CD4-positive, alpha-beta T cell (primary cell): Measurements from ENCODE around the gene RTP3. TPM values are rescaled to one million over a fixed set of nuclear protein-coding genes. Genes with fewer than 3 reads are reported as not detected.

Experiments used
- ATAC-seq: fragments of 200-7000 bp; cut with Tn5 transposase; one replicate; pipeline ENCODE4 v1.10.0; 2022; ENCODE audit warnings: mild to moderate bottlenecking; ENCODE audit not compliant: poor library complexity
- CTCF ChIA-PET: fragments of 350-600 bp; sonication (Branson Sonifier 250); formaldehyde crosslinking; loops from one replicate; lab custom pipeline; 2021; ENCODE audit warnings: antibody characterized with exemption, inconsistent platforms; lab: Charles Lee
- POLR2A ChIA-PET: fragments of 350-600 bp; sonication (Branson Sonifier 250); formaldehyde crosslinking; loops from one replicate; lab custom pipeline; 2021; ENCODE audit warnings: antibody characterized with exemption, inconsistent platforms; lab: Charles Lee
- DNase-seq, 14 experiments: peaks; one replicate each; pipeline ENCODE4 v3.0.0-alpha.2; 2013 to 2020; ENCODE audit warnings: mixed read lengths in 2 of 14
- H3K27ac ChIP-seq, 2 donors: one replicate each; pipeline versions ENCODE4 v1.5.1 to v1.7.0; 2013; ENCODE audit warnings: low read length in 2 of 2, low read depth in 1 of 2, mild to moderate bottlenecking in 1 of 2
- H3K27me3 ChIP-seq, 2 experiments: 1 replicate in 1 of 2; 2 replicates in 1 of 2; pipeline versions ENCODE4 v1.6.1 to v1.7.0; 2013; ENCODE audit warnings: low read length in 2 of 2, control low read depth in 1 of 2, mild to moderate bottlenecking in 1 of 2, moderate library complexity in 1 of 2; ENCODE audit not compliant: insufficient read depth in 2 of 2, control insufficient read depth in 1 of 2
- H3K36me3 ChIP-seq: one replicate; pipeline ENCODE4 v1.6.1; 2013; ENCODE audit warnings: low read length, control low read depth; ENCODE audit not compliant: insufficient read depth
- H3K4me1 ChIP-seq: one replicate; pipeline ENCODE4 v1.6.1; 2013; ENCODE audit warnings: low read length, control low read depth; ENCODE audit not compliant: insufficient read depth
- H3K4me3 ChIP-seq: one replicate; pipeline ENCODE4 v1.5.1; 2013; ENCODE audit warnings: mild to moderate bottlenecking, low read length, moderate library complexity
- H3K9me3 ChIP-seq, 2 experiments: 1 replicate in 1 of 2; 2 replicates in 1 of 2; pipeline versions ENCODE4 v1.6.1 to v1.7.0; 2013; ENCODE audit warnings: low read length in 2 of 2, mild to moderate bottlenecking in 2 of 2, control low read depth in 1 of 2, moderate library complexity in 1 of 2; ENCODE audit not compliant: control insufficient read depth in 1 of 2, insufficient read depth in 1 of 2
- H3K27ac Mint-ChIP-seq: one replicate; pipeline ENCODE4 v1.8.0; 2020; ENCODE audit warnings: mixed read lengths
- H3K27me3 Mint-ChIP-seq: one replicate; pipeline ENCODE4 v1.8.0; 2021; ENCODE audit warnings: mixed read lengths
- H3K36me3 Mint-ChIP-seq: one replicate; pipeline ENCODE4 v1.8.0; 2021; ENCODE audit warnings: low read depth, mixed read lengths
- H3K4me1 Mint-ChIP-seq: one replicate; pipeline ENCODE4 v1.8.0; 2021; ENCODE audit warnings: low read depth, mixed read lengths
- H3K4me3 Mint-ChIP-seq: one replicate; pipeline ENCODE4 v1.8.0; 2020; ENCODE audit warnings: mild to moderate bottlenecking, mixed read lengths
- H3K9me3 Mint-ChIP-seq: one replicate; pipeline ENCODE4 v1.8.0; 2020; ENCODE audit warnings: mixed read lengths
- intact Hi-C, 2 experiments: fragments of 100-400 bp; cut with DNase I in 1 of 2; cut with micrococcal nuclease in 1 of 2; formaldehyde crosslinking; loops; one replicate each; pipeline versions ENCODE4 v1.15.1 to v1.9.0; 2023 to 2025; cut with DNase I, micrococcal nuclease
- total RNA-seq, 174 experiments: library from RNA in 2 of 174; stranded (reverse) in 2 of 174; gene quantifications; one replicate each; pipeline ENCODE4 v1.2.3 and lab custom pipeline; 2021 to 2026
- TF ChIP-seq, protein P1 (sequence below): fragments of 200-600 bp; IDR thresholded peaks from one replicate; pipeline ENCODE4 v1.8.0; 2022; ENCODE audit warnings: antibody characterized with exemption, mild to moderate bottlenecking

The RTP3 gene
- total RNA-seq, 2 experiments from 2014 or later: not detected

DNA sequence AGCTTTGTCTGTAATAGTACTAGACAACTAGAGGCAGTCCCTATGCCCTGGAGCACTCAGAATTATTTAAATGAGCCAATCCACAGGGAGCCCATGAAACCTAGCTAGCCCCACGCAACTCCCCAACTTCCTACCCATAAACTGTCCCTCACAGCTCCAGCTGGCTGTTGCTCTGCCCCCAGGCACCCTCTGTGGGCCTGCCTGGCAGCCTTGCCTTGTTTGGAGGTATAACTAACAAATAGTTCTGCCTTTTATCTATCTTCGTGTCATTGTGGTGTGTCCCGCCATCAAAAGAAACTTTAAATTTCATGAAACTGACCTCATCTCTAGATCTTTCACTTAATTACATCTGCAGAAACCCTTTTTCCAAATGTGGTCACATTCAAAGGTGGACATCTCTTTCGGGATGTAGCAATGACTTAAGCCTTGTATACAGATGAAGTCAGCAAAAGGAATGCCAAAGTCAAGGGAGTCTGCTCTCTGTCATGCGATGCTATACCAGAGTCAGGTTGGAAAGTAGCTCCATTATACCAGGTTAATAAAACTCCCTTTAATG, 1.8 kb upstream of the RTP3 start:
- intact Hi-C loops: loop anchor here (2.0 kb wide), 2 partner anchors 43 to 63 kb away; no protein-coding TSS in a partner anchor
- Histone ChIP-seq H3K27me3 (no peaks in the 10 kb centered on the region), H3K9me3 (no peaks in the 10 kb centered on the region), H3K36me3 (no peaks in the 10 kb centered on the region), H3K27ac (no peak overlapping the region), H3K4me1 (peaks cover 11% of the 10 kb centered on the region), H3K4me3 (no peak overlapping the region)
- POLR2A ChIA-PET: interaction anchor here (1.9 kb wide), 1 partner anchor 43 kb away, joined by 5 read pairs; no protein-coding TSS in a partner anchor
- Mint-ChIP-seq H3K36me3 (no peaks in the 10 kb centered on the region), H3K27me3 (no peaks in the 10 kb centered on the region), H3K27ac (no peak overlapping the region), H3K9me3 (no peaks in the 10 kb centered on the region), H3K4me3 (no peak overlapping the region), H3K4me1 (peaks cover 31% of the 10 kb centered on the region)
- TF ChIP-seq, protein P1, sequence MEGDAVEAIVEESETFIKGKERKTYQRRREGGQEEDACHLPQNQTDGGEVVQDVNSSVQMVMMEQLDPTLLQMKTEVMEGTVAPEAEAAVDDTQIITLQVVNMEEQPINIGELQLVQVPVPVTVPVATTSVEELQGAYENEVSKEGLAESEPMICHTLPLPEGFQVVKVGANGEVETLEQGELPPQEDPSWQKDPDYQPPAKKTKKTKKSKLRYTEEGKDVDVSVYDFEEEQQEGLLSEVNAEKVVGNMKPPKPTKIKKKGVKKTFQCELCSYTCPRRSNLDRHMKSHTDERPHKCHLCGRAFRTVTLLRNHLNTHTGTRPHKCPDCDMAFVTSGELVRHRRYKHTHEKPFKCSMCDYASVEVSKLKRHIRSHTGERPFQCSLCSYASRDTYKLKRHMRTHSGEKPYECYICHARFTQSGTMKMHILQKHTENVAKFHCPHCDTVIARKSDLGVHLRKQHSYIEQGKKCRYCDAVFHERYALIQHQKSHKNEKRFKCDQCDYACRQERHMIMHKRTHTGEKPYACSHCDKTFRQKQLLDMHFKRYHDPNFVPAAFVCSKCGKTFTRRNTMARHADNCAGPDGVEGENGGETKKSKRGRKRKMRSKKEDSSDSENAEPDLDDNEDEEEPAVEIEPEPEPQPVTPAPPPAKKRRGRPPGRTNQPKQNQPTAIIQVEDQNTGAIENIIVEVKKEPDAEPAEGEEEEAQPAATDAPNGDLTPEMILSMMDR: no peak
- ATAC-seq (no peak), DNase-seq (no peak)
- CTCF ChIA-PET: interaction anchor here (1.1 to 5.4 kb wide), 8 partner anchors 21 to 134 kb away, joined by 3 to 43 read pairs (median 8); no protein-coding TSS in a partner anchor

DNA sequence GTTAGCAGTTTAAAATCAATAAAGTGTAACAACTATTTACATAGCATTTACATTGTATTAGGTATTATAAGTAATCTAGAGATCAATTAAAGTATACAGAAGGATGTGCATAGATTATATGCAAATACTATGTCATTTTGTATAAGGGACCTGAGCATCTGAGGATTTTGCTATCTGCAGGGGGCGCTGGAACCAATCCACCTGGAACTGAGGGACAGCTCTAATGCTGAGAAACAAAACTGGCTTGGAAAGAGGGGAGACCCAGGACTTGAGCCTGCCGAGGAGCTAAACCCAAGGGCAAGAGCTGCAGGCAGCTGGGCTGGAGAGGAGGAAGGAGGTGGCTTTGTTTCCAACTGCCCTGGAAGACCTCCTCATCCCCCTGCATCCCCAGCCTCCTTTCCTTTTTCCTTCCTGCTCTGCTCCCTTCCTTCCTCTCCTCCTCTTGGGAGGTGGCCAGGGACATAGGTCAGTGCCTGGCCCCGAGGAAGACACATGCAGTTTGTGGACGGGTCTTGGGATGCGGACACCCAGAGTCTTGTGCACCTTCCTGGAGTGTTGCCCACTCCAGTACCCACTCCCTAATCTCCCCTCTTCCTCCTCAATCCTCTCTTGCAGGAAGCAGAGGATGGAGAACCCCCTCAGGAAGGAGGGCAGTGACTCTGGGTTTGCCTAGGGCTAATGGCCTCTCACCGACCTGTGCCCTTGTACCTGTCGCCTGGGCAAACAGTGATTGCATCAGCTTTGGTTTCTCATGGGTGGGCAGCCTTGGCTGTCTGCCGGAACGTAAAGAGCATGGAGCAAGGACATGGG, 825 bp upstream of the RTP3 start:
- TF ChIP-seq, protein P1: peak; percentile 65
- Histone ChIP-seq H3K36me3 (no peaks in the 10 kb centered on the region), H3K27me3 (no peaks in the 10 kb centered on the region), H3K4me1 (peaks cover 11% of the 10 kb centered on the region), H3K4me3 (no peak overlapping the region), H3K9me3 (no peaks in the 10 kb centered on the region), H3K27ac (no peak overlapping the region)
- peaks cover 32% of the 10 kb centered on the region for H3K4me1 Mint-ChIP-seq
- DNase-seq (peak; percentile 34 to 85 (median 56)), ATAC-seq (peak; percentile 67)
- H3K36me3 Mint-ChIP-seq: no peaks in the 10 kb centered on the region
- no peaks in the 10 kb centered on the region for H3K27me3 Mint-ChIP-seq
- intact Hi-C loops: loop anchor here (2.0 kb wide), 2 partner anchors 42 to 62 kb away; no protein-coding TSS in a partner anchor
- POLR2A ChIA-PET: interaction anchor here (1.9 kb wide), 1 partner anchor 42 kb away, joined by 5 read pairs; no protein-coding TSS in a partner anchor
- H3K4me3 Mint-ChIP-seq: no peak overlapping the region
- no peak overlapping the region for H3K27ac Mint-ChIP-seq
- no peaks in the 10 kb centered on the region for H3K9me3 Mint-ChIP-seq
- CTCF ChIA-PET: interaction anchor here (0.7 to 5.4 kb wide), 13 partner anchors 8 to 133 kb away, joined by 3 to 43 read pairs (median 4); no protein-coding TSS in a partner anchor

DNA sequence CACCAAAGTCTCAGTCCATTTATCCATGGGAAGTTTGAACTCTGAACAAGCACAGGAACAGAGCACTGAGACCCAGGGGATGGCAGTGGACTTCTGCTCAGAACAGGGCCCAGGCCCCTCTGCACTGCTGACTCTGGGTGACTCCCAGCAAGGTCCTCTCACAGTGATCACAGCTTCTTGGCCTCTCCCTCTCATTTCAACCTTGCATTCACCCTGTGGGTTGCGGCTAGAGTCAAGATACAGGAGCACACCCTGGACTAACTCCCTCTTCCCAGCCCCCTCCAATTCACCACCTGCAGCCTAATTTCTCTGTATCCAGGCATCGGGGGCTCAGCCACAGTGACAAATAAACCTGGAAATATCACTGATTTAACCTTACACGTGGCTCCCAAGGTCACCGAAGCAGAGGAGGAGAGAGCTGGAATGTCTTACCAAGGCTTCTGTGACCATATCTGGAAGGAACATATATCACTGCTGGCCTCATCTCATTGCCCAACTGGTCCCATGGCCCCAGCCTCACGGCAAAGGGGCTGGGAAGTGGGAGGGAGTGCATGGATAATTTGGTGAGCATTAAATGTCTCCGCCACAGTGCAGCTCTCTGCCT, 1.2 kb downstream of the RTP3 start:
- TF ChIP-seq, protein P1: no peak
- H3K4me3 ChIP-seq: no peak overlapping the region
- intact Hi-C loops: no loop called here
- H3K27me3 Mint-ChIP-seq: no peaks in the 10 kb centered on the region
- peaks cover 11% of the 10 kb centered on the region for H3K4me1 ChIP-seq
- no peak overlapping the region for H3K4me3 Mint-ChIP-seq
- no peaks in the 10 kb centered on the region for H3K9me3 ChIP-seq
- no peak overlapping the region for H3K27ac ChIP-seq
- no peaks in the 10 kb centered on the region for H3K27me3 ChIP-seq
- no peaks in the 10 kb centered on the region for H3K36me3 ChIP-seq
- peaks cover 42% of the 10 kb centered on the region for H3K4me1 Mint-ChIP-seq
- H3K9me3 Mint-ChIP-seq: no peaks in the 10 kb centered on the region
- ATAC-seq (no peak), DNase-seq (no peak)
- POLR2A ChIA-PET: interaction anchor here (2.3 kb wide), 1 partner anchor 10 kb away, joined by 7 read pairs; no protein-coding TSS in a partner anchor
- H3K27ac Mint-ChIP-seq: no peak overlapping the region
- CTCF ChIA-PET: interaction anchor here (1.0 to 5.4 kb wide), 4 partner anchors 10 to 131 kb away, joined by 3 to 43 read pairs (median 26); no protein-coding TSS in a partner anchor
- H3K36me3 Mint-ChIP-seq: no peaks in the 10 kb centered on the region
